BLaER1 (cell line): Measurements from ENCODE around the gene KAZN.
"Not testable (repeated sequence)": the region's sequence is repeated elsewhere in the genome, so short reads cannot be mapped to it uniquely, and the experiment has no call there.

Source experiments
- H3K27ac ChIP-seq: shearing (Covaris generic); formaldehyde crosslinking; 2 replicates; pipeline ENCODE4 v1.8.1; 2022
- H3K27me3 ChIP-seq: shearing (Covaris generic); formaldehyde crosslinking; 2 replicates; pipeline ENCODE4 v1.8.1; 2022
- H3K36me3 ChIP-seq: shearing (Covaris generic); formaldehyde crosslinking; 2 replicates; pipeline ENCODE4 v1.8.1; 2022
- H3K4me1 ChIP-seq: shearing (Covaris generic); formaldehyde crosslinking; 2 replicates; pipeline ENCODE4 v1.8.1; 2022
- H3K4me2 ChIP-seq: shearing (Covaris generic); formaldehyde crosslinking; 2 replicates; pipeline ENCODE4 v1.8.1; 2022
- H3K4me3 ChIP-seq: shearing (Covaris generic); formaldehyde crosslinking; 2 replicates; pipeline ENCODE4 v1.8.1; 2022
- H3K9ac ChIP-seq: shearing (Covaris generic); formaldehyde crosslinking; 2 replicates; pipeline ENCODE4 v1.8.1; 2022
- H3K9me3 ChIP-seq: shearing (Covaris generic); formaldehyde crosslinking; 2 replicates; pipeline ENCODE4 v1.8.1; 2022
- H4K20me1 ChIP-seq: shearing (Covaris generic); formaldehyde crosslinking; 2 replicates; pipeline ENCODE4 v1.8.1; 2022
- Cebpa-rat ChIP-seq: shearing (Covaris generic); IDR thresholded peaks from 2 replicates; pipeline ENCODE4 v1.8.1; 2022

Gene KAZN

GRCh38 chr1:14954930-14955329, 356.4 kb downstream of the KAZN start:
- Histone ChIP-seq H3K4me2 (peak overlapping the region; percentile 30; the same call in 1 of the 2 replicates), H3K9ac (no peak overlapping the region), H4K20me1 (peaks cover 63% of the 10 kb centered on the region), H3K9me3 (peaks cover 18% of the 10 kb centered on the region), H3K36me3 (peaks cover 21% of the 10 kb centered on the region), H3K27me3 (no peaks in the 10 kb centered on the region), H3K27ac (no peak overlapping the region), H3K4me1 (peaks cover 83% of the 10 kb centered on the region), H3K4me3 (no peak overlapping the region)
- no peak for TF ChIP-seq Cebpa-rat

GRCh38 chr1:14955402-14955801, 356.9 kb downstream of the KAZN start:
- peaks cover 78% of the 10 kb centered on the region for H3K4me1 ChIP-seq
- peaks cover 18% of the 10 kb centered on the region for H3K9me3 ChIP-seq
- TF ChIP-seq Cebpa-rat, result no peak
- peak overlapping the region; percentile 30; the same call in 1 of the 2 replicates for H3K4me2 ChIP-seq
- H3K36me3 ChIP-seq, result peaks cover 21% of the 10 kb centered on the region
- no peak overlapping the region for H3K9ac ChIP-seq
- H4K20me1 ChIP-seq, result peaks cover 63% of the 10 kb centered on the region
- H3K27ac ChIP-seq, result no peak overlapping the region
- H3K4me3 ChIP-seq, result no peak overlapping the region
- H3K27me3 ChIP-seq, result no peaks in the 10 kb centered on the region

GRCh38 chr1:14955976-14956375, 357.5 kb downstream of the KAZN start:
- Histone ChIP-seq H3K9me3 (peaks cover 18% of the 10 kb centered on the region), H3K36me3 (peaks cover 27% of the 10 kb centered on the region), H3K4me2 (no peak overlapping the region), H4K20me1 (peaks cover 63% of the 10 kb centered on the region), H3K9ac (no peak overlapping the region), H3K27me3 (no peaks in the 10 kb centered on the region), H3K4me3 (no peak overlapping the region), H3K4me1 (peaks cover 72% of the 10 kb centered on the region), H3K27ac (no peak overlapping the region)
- TF ChIP-seq Cebpa-rat, result no peak

- Histone ChIP-seq H4K20me1 (peaks cover 63% of the 10 kb centered on the region), H3K4me1 (peaks cover 69% of the 10 kb centered on the region), H3K4me3 (no peak overlapping the region), H3K27me3 (no peaks in the 10 kb centered on the region), H3K9me3 (peaks cover 18% of the 10 kb centered on the region), H3K36me3 (peaks cover 34% of the 10 kb centered on the region), H3K27ac (no peak overlapping the region), H3K4me2 (peak overlapping the region; percentile 48; the same call in 1 of the 2 replicates), H3K9ac (no peak overlapping the region)
- TF ChIP-seq Cebpa-rat, result no peak
Observed at GRCh38 chr1:14956579-14957195, 358.2 kb downstream of the KAZN start.

- Histone ChIP-seq H3K9me3 (peaks cover 17% of the 10 kb centered on the region), H3K4me3 (no peak overlapping the region), H3K4me2 (peak overlapping the region; percentile 48)
Observed at GRCh38 chr1:14957375-14958098, 359.1 kb downstream of the KAZN start.

GRCh38 chr1:14958249-14959058, 360.0 kb downstream of the KAZN start:
- no peak for TF ChIP-seq Cebpa-rat
- peaks cover 70% of the 10 kb centered on the region for H4K20me1 ChIP-seq
- H3K4me3 ChIP-seq, result no peak overlapping the region
- peaks cover 41% of the 10 kb centered on the region for H3K36me3 ChIP-seq
- H3K4me1 ChIP-seq, result peaks cover 64% of the 10 kb centered on the region
- no peak overlapping the region for H3K9ac ChIP-seq
- peak overlapping the region; percentile 48; the same call in 1 of the 2 replicates for H3K4me2 ChIP-seq
- peaks cover 7% of the 10 kb centered on the region for H3K9me3 ChIP-seq
- 0 out of 2 replicates have a peak overlapping the region, but pooled peaks have one; percentile 15 for H3K27ac ChIP-seq
- H3K27me3 ChIP-seq, result no peaks in the 10 kb centered on the region

More at GRCh38 chr1:14957375-14958098, 359.1 kb downstream of the KAZN start:
- TF ChIP-seq Cebpa-rat, result no peak
- Histone ChIP-seq H4K20me1 (peaks cover 67% of the 10 kb centered on the region), H3K9ac (no peak overlapping the region), H3K27ac (0 out of 2 replicates have a peak overlapping the region, but pooled peaks have one; percentile 15), H3K4me1 (peaks cover 69% of the 10 kb centered on the region), H3K36me3 (peaks cover 41% of the 10 kb centered on the region), H3K27me3 (no peaks in the 10 kb centered on the region)

- Histone ChIP-seq H3K9me3 (peaks cover under 1% of the 10 kb centered on the region; the same call in 1 of the 2 replicates), H3K4me3 (no peak overlapping the region), H3K4me2 (peak overlapping the region; percentile 48; the same call in 1 of the 2 replicates), H3K27ac (no peak overlapping the region), H3K27me3 (no peaks in the 10 kb centered on the region), H4K20me1 (peaks cover 72% of the 10 kb centered on the region), H3K9ac (no peak overlapping the region), H3K36me3 (peaks cover 41% of the 10 kb centered on the region), H3K4me1 (peaks cover 57% of the 10 kb centered on the region)
- no peak for TF ChIP-seq Cebpa-rat
Observed at GRCh38 chr1:14959059-14959694, 360.7 kb downstream of the KAZN start.

GRCh38 chr1:14961661-14962267, 363.3 kb downstream of the KAZN start:
- Histone ChIP-seq H3K27me3 (no peaks in the 10 kb centered on the region), H3K27ac (no peak overlapping the region), H3K4me1 (peaks cover 35% of the 10 kb centered on the region)

GRCh38 chr1:14962407-14962806, 363.9 kb downstream of the KAZN start:
- Histone ChIP-seq H3K4me3 (no peak overlapping the region), H3K36me3 (peaks cover 56% of the 10 kb centered on the region)

More at GRCh38 chr1:14961661-14962267, 363.3 kb downstream of the KAZN start:
- Histone ChIP-seq H4K20me1 (peaks cover 64% of the 10 kb centered on the region), H3K9me3 (no peaks in the 10 kb centered on the region), H3K4me3 (no peak overlapping the region), H3K4me2 (no peak overlapping the region), H3K9ac (no peak overlapping the region), H3K36me3 (peaks cover 50% of the 10 kb centered on the region)
- no peak for TF ChIP-seq Cebpa-rat

GRCh38 chr1:14963791-14964710, 365.6 kb downstream of the KAZN start:
- not testable (repeated sequence) for H3K4me3 ChIP-seq, H3K27ac ChIP-seq, H3K4me2 ChIP-seq, H3K9ac ChIP-seq, H3K9me3 ChIP-seq, H3K27me3 ChIP-seq
- Histone ChIP-seq H3K4me1 (peaks cover 35% of the 10 kb centered on the region), H3K36me3 (peaks cover 59% of the 10 kb centered on the region), H4K20me1 (peaks cover 52% of the 10 kb centered on the region)

More at GRCh38 chr1:14962407-14962806, 363.9 kb downstream of the KAZN start:
- Histone ChIP-seq H3K9ac (no peak overlapping the region), H3K9me3 (peaks cover 5% of the 10 kb centered on the region), H4K20me1 (peaks cover 57% of the 10 kb centered on the region), H3K27me3 (no peaks in the 10 kb centered on the region), H3K4me2 (no peak overlapping the region), H3K27ac (no peak overlapping the region), H3K4me1 (peaks cover 35% of the 10 kb centered on the region)
- TF ChIP-seq Cebpa-rat, result no peak
